ENCODE data around the gene AP1S1. TPM values are rescaled to one million over a fixed set of nuclear protein-coding genes. Genes with fewer than 3 reads are reported as not detected.
A peak's percentile ranks its signal among the peaks of the same experiment; 100 is the strongest.

AP1S1 gene
- total RNA-seq, 6 experiments from 2014 or later = 24.0 to 56.5 (median 26.4) TPM

DNA sequence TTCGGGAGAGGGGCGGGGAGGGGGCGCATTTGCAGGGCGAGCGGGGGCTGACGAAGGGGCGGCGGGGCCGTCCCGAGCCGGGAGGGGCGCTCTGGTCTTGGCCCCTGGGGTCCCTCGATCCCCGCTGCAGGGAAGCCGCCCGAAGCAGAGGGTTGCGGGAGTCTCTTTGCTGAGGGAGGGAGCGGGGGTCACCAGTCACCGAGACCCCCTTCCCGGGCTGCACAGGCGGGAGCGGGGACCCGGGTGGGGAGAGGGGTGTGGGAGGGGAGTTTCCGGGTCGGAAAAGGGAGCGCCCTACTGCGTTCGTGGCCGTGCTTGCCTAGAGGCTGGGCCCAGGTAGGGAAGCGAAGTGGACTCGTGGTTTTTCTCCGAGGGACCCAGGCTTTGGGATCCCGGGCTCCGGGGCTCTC is 422 bp downstream of the AP1S1 start:
- Histone ChIP-seq H3K4me1 (peaks cover 0 to 14% (median 0%) of the 10 kb centered on the region in 4 donors), H3K4me3 (peak overlapping the region; percentile 71 to 84 (median 75)), H3K27me3 (no peaks in the 10 kb centered on the region), H3K27ac (no peak overlapping the region), H3K9me3 (no peaks in the 10 kb centered on the region), H3K36me3 (peaks cover 0 to 2% (median 0%) of the 10 kb centered on the region in 4 donors)
- no peak for DNase-seq
- WGBS (ENCODE audit: insufficient coverage, low coverage, low lambda C conversion rate, missing lambda C conversion rate) = 0% methylated on average over 12 of the region's 34 CpGs
- TF ChIP-seq POLR2A (IDR thresholded peaks at IDR 0.05) = no peak
- TF ChIP-seq, protein P1, sequence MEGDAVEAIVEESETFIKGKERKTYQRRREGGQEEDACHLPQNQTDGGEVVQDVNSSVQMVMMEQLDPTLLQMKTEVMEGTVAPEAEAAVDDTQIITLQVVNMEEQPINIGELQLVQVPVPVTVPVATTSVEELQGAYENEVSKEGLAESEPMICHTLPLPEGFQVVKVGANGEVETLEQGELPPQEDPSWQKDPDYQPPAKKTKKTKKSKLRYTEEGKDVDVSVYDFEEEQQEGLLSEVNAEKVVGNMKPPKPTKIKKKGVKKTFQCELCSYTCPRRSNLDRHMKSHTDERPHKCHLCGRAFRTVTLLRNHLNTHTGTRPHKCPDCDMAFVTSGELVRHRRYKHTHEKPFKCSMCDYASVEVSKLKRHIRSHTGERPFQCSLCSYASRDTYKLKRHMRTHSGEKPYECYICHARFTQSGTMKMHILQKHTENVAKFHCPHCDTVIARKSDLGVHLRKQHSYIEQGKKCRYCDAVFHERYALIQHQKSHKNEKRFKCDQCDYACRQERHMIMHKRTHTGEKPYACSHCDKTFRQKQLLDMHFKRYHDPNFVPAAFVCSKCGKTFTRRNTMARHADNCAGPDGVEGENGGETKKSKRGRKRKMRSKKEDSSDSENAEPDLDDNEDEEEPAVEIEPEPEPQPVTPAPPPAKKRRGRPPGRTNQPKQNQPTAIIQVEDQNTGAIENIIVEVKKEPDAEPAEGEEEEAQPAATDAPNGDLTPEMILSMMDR (IDR thresholded peaks at IDR 0.05) = no peak
- intact Hi-C loops (cut with DNase I) = no loop called here
- peak; percentile 32 to 46 (median 34) for ATAC-seq

DNA sequence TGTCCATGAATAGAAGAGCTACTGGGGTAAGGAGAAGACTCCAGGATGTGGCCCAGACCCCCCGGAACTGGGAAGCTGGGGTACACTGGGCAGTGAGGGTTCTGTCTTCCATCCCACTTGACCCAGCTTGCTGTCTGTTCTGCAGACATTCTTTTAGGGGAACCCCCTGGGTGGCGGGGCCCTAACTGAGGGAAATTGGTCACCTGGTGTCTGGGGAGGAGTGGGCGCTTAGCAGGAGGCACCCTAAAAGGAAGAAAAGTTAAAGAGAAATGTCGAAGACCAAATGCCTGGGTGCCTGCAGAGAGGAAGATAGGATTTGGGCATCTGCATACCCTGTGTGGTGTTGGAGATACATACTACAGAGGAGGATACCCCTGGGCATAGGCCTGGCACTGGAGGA is 1.0 kb downstream of the AP1S1 start:
- TF ChIP-seq, protein P1 (IDR thresholded peaks at IDR 0.05) = no peak
- no peak for TF ChIP-seq POLR2A (IDR thresholded peaks at IDR 0.05)
- intact Hi-C loops (cut with DNase I) = no loop called here
- H3K4me3 ChIP-seq = peak overlapping the region; percentile 71 to 84 (median 75)
- no peaks in the 10 kb centered on the region for H3K9me3 ChIP-seq
- DNase-seq (no peak), ATAC-seq (no peak)
- WGBS (ENCODE audit: insufficient coverage, low coverage, low lambda C conversion rate, missing lambda C conversion rate) = 49% methylated on average over 4 of the region's 4 CpGs
- peaks cover 0 to 14% (median 0%) of the 10 kb centered on the region in 4 donors for H3K4me1 ChIP-seq
- peaks cover 0 to 2% (median 0%) of the 10 kb centered on the region in 4 donors for H3K36me3 ChIP-seq
- H3K27me3 ChIP-seq = no peaks in the 10 kb centered on the region
- H3K27ac ChIP-seq = no peak overlapping the region

DNA sequence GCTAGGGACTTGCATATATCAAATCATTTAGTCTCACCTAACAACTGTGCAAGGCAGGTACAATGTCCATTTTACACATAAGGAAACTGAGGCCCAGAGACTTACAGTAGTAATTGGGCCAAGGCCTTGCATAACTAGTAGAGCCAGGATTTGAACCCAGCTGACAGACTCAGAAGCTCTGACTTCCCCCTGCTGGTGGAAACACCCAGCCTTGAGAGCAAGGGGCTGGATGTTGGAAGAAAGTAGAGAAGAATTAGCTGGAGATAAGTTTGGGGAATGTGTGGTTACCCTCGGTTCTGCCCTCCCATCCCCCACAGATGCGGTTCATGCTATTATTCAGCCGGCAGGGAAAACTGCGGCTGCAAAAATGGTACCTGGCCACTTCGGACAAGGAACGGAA is 2.0 kb downstream of the AP1S1 start:
- Histone ChIP-seq H3K4me1 (peaks cover 0 to 14% (median 0%) of the 10 kb centered on the region in 4 donors), H3K36me3 (peaks cover 0 to 2% (median 0%) of the 10 kb centered on the region in 4 donors), H3K4me3 (no peak overlapping the region), H3K27ac (no peak overlapping the region), H3K27me3 (no peaks in the 10 kb centered on the region), H3K9me3 (no peaks in the 10 kb centered on the region)
- DNase-seq (no peak), ATAC-seq (no peak)
- 92% methylated on average over 4 of the region's 6 CpGs for WGBS (ENCODE audit: insufficient coverage, low coverage, low lambda C conversion rate, missing lambda C conversion rate)
- TF ChIP-seq POLR2A (IDR thresholded peaks at IDR 0.05) = no peak
- TF ChIP-seq, protein P1 (IDR thresholded peaks at IDR 0.05) = no peak
- intact Hi-C loops (cut with DNase I) = no loop called here

DNA sequence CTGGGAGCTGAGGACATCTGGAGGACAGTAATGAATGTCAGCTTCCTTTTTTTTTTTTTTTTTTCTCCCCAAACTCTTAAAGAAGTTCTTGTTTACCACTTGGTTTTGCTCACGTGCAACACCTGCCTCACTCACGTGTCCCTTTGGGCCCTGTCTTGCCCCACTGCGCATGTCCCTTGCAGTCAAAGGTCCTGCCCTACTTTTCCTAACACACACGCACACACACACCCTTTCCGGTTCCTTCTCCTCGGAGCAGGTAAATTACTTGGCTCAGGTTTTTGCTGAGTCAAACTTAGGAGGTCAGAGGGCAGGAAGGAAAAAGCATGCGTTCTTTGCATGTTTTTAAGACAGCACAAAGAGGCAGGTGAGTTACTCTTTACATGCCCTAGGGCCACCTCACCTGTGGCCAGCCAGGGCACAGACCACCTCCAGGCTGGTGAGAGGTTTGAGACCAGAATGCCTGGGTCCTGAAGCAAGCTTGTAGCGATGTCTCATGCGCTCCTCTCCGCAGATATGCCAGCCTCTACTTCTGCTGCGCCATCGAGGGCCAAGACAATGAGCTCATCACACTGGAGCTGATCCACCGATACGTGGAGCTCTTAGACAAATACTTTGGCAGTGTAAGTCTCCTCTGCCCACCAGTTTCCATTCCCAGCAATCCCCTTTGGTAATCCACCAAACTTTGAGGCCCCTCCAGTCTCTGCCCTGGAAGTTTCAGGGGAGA is 2.8 kb downstream of the AP1S1 start:
- Histone ChIP-seq H3K4me1 (peaks cover 0 to 14% (median 0%) of the 10 kb centered on the region in 4 donors), H3K36me3 (peaks cover 0 to 2% (median 0%) of the 10 kb centered on the region in 4 donors), H3K27ac (no peak overlapping the region), H3K9me3 (no peaks in the 10 kb centered on the region), H3K4me3 (no peak overlapping the region), H3K27me3 (no peaks in the 10 kb centered on the region)
- intact Hi-C loops (cut with DNase I) = no loop called here
- TF ChIP-seq, protein P1 (IDR thresholded peaks at IDR 0.05) = no peak
- no peak for TF ChIP-seq POLR2A (IDR thresholded peaks at IDR 0.05)
- 29% methylated on average over 7 of the region's 14 CpGs for WGBS (ENCODE audit: insufficient coverage, low coverage, low lambda C conversion rate, missing lambda C conversion rate)
- DNase-seq (no peak), ATAC-seq (no peak)

Measured in right lobe of liver (tissue), 6 donors.